Measurements from ENCODE around the gene CCDC160. TPM values are rescaled to one million over a fixed set of nuclear protein-coding genes. Genes with fewer than 3 reads are reported as not detected.

Gene CCDC160
- total and polyA plus RNA-seq, 5 donors = 0.34 TPM; not detected in 4

Other genes starting within 250 kb of the CCDC160 start
- 10 to 100 TPM in 3 of 4 donors, 1 to 10 TPM in 1; 9.2 to 12.6 (median 11.6) TPM for gene PHF6, start 136.1 kb downstream of the CCDC160 start, total RNA-seq
- 5.3 TPM for gene PHF6, start 136.1 kb downstream of the CCDC160 start, polyA plus RNA-seq
- gene HPRT1, start 223.0 kb downstream of the CCDC160 start, total RNA-seq = 10 to 100 TPM; 20.5 to 24.2 (median 21.8) TPM
- gene HPRT1, start 223.0 kb downstream of the CCDC160 start, polyA plus RNA-seq = 31.3 TPM

Measured in right cardiac atrium (tissue), 5 donors.